PC-3 (cell line): Measurements from ENCODE around the gene GJA3. TPM values are rescaled to one million over a fixed set of nuclear protein-coding genes. Genes with fewer than 3 reads are reported as not detected.
A peak's percentile ranks its signal among the peaks of the same experiment; 100 is the strongest.

Experiments used
- ATAC-seq: fragments of 200-7000 bp; cut with Tn5 transposase; 2 replicates; pipeline ENCODE4 v1.9.1; 2020; ENCODE audit warnings: mild to moderate bottlenecking, moderate library complexity
- BruUV-seq: library from RNA; stranded (reverse); fragments of 400-500 nt; replicated peaks from 2 replicates; lab custom pipeline; 2021; lab: Mats Ljungman, UMichigan
- CTCF ChIA-PET: fragments of 300-600 bp; sonication (Branson Sonifier 250); formaldehyde crosslinking; loops from one replicate; lab custom pipeline; 2022; ENCODE audit warnings: antibody characterized with exemption; lab: Charles Lee
- POLR2A ChIA-PET: fragments of 300-600 bp; sonication (Branson Sonifier 250); formaldehyde crosslinking; loops from one replicate; lab custom pipeline; 2022; ENCODE audit warnings: antibody characterized with exemption; ENCODE audit not compliant: unreplicated experiment; lab: Charles Lee
- DNase-seq: peaks from one replicate; pipeline ENCODE4 v3.0.0-alpha.2; 2015
- H2AFZ ChIP-seq: fragments of 300-600 bp; sonication (generic); 2 replicates; pipeline ENCODE4 v1.6.0; 2016; ENCODE audit warnings: antibody characterized with exemption, low read length
- H3F3A ChIP-seq: fragments of 300-600 bp; sonication (generic); one replicate; pipeline ENCODE4 v1.6.0; 2017; ENCODE audit warnings: antibody characterized with exemption, low read length, control low read depth, mild to moderate bottlenecking; ENCODE audit not compliant: unreplicated experiment
- H3K27ac ChIP-seq: fragments of 300-600 bp; sonication (generic); 2 replicates; pipeline ENCODE4 v1.5.1; 2016; ENCODE audit warnings: mild to moderate bottlenecking, low read length
- H3K27me3 ChIP-seq: fragments of 300-600 bp; sonication (generic); 2 replicates; pipeline ENCODE4 v1.6.1; 2016; ENCODE audit warnings: low read length, mixed read lengths
- H3K36me3 ChIP-seq: fragments of 300-600 bp; sonication (generic); 2 replicates; pipeline ENCODE4 v1.6.1; 2016; ENCODE audit warnings: low read depth, mixed run types, low read length, mixed read lengths
- H3K4me1 ChIP-seq: fragments of 300-600 bp; sonication (generic); 2 replicates; pipeline ENCODE4 v1.5.1; 2016; ENCODE audit warnings: low read length; ENCODE audit not compliant: insufficient read depth
- H3K4me2 ChIP-seq: fragments of 300-600 bp; sonication (generic); 2 replicates; pipeline ENCODE4 v1.6.0; 2016; ENCODE audit warnings: low read length
- H3K4me3 ChIP-seq: fragments of 300-600 bp; sonication (generic); 2 replicates; pipeline ENCODE4 v1.5.1; 2016; ENCODE audit warnings: mild to moderate bottlenecking, low read length, mixed read lengths
- H3K79me2 ChIP-seq: fragments of 300-600 bp; sonication (generic); 2 replicates; pipeline ENCODE4 v1.6.1; 2017; ENCODE audit warnings: low read length, mixed read lengths
- H3K9ac ChIP-seq: fragments of 300-600 bp; sonication (generic); 2 replicates; pipeline ENCODE4 v1.6.0; 2016; ENCODE audit warnings: mild to moderate bottlenecking, low read length
- H3K9me2 ChIP-seq: fragments of 300-600 bp; sonication (generic); replicated peaks from 2 replicates; pipeline ENCODE4 v1.6.1; 2016; ENCODE audit warnings: mixed run types, low read length, mixed read lengths
- H3K9me3 ChIP-seq: fragments of 300-600 bp; sonication (generic); 2 replicates; pipeline ENCODE4 v1.6.1; 2016; ENCODE audit warnings: low read length, mixed read lengths
- H4K20me1 ChIP-seq: fragments of 300-600 bp; sonication (generic); 2 replicates; pipeline ENCODE4 v1.6.1; 2016; ENCODE audit warnings: low read length, mixed read lengths
- EZH2 ChIP-seq: fragments of 300-600 bp; sonication (generic); IDR thresholded peaks from one replicate; pipeline ENCODE4 v1.6.1; 2017; ENCODE audit warnings: antibody characterized with exemption, mild to moderate bottlenecking, low read length; ENCODE audit not compliant: unreplicated experiment
- EZH2phosphoT487 ChIP-seq: fragments of 300-600 bp; sonication (generic); IDR thresholded peaks from 2 replicates; pipeline ENCODE4 v1.6.1; 2018; ENCODE audit warnings: mild to moderate bottlenecking, antibody characterized with exemption, low read length, borderline replicate concordance
- intact Hi-C: fragments of 100-400 bp; cut with micrococcal nuclease; formaldehyde crosslinking; loops from 2 replicates; pipeline ENCODE4 v1.9.0; 2023
- total RNA-seq: library from RNA; depleted of rRNA; stranded (reverse); fragments of >200 nt; gene quantifications from 2 replicates; pipeline ENCODE4 v1.2.3, GENCODE V29; 2014
- TF ChIP-seq, protein P1 (sequence below): fragments of 300-600 bp; sonication (generic); conservative IDR thresholded peaks from 2 replicates; pipeline ENCODE4 v1.5.1; 2017; ENCODE audit warnings: antibody characterized with exemption, low read depth, mild to moderate bottlenecking, low read length

GJA3 gene
- total RNA-seq, 1 experiment from 2014 or later = 0.55 TPM

DNA sequence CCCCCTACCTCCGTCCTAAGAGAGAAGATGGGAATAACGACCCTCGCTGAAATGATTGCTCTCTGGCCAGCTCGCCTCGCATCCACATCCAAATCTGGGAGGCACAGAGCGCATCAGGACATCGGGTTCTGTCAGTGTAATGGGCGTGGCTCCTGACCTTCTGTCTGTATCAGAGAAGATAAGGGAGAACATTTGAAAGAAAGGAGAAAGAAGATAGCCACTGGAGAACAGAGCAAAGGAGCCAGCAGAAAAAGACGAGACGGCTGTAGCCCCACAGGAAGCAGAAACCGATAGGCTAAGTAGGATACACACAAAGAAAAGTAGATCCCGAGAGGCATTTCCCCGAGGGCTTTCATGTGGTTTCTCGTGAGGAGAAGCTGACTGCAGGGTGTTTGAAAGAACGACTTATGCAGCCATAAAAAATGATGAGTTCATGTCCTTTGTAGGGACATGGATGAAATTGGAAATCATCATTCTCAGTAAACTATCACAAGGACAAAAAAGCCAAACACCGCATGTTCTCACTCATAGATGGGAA is 45.9 kb upstream of the GJA3 start:
- CTCF ChIA-PET = no interaction called here
- intact Hi-C loops = no loop called here
- H3K9ac ChIP-seq = no peak overlapping the region

DNA sequence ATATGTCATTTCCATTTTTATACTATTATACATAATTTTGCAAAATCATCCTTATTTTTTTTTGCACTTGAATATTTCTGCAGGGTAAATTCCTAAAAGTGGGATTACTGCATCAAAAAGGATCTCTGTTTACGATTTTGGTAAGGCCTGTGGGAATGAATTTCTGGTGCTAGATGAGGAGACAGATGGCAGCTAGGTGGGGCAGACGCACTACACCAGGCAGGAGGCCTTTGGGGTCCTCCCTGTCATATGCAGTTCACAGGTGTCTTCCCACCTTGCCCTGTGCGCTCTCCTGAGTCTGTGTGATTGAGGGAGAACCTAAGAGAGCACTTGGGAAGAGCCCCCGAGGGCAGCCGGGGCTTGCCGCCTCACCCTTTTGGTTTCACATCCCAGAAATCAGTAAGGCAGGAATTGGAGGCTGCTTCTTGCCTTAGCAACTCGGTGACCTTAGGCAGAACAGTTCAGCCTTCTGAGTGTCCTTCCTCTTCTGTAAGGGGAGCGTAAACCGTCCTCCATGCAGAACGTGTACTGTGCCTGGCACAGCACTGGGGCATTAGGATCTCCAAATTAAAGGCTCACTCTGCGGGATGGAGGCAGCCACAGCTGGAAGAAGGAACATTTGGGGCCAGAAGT is 45.3 kb upstream of the GJA3 start:
- ChIA-PET POLR2A (no interaction called here), CTCF (no interaction called here)
- Histone ChIP-seq H3K4me1 (no peaks in the 10 kb centered on the region), H3F3A (no peaks in the 10 kb centered on the region), H3K36me3 (no peaks in the 10 kb centered on the region), H2AFZ (no peak overlapping the region), H3K9ac (no peak overlapping the region), H3K9me2 (no peaks in the 10 kb centered on the region), H4K20me1 (no peaks in the 10 kb centered on the region), H3K4me3 (no peak overlapping the region), H3K4me2 (no peak overlapping the region), H3K79me2 (no peaks in the 10 kb centered on the region), H3K9me3 (no peaks in the 10 kb centered on the region; the same call in 1 of the 2 replicates), H3K27ac (no peak overlapping the region), H3K27me3 (no peaks in the 10 kb centered on the region)
- DNase-seq (no peak), ATAC-seq (no peak)
- intact Hi-C loops = no loop called here
- BruUV-seq = no TSS peak
- TF ChIP-seq EZH2 (no peak), EZH2phosphoT487 (no peak)
- TF ChIP-seq, protein P1, sequence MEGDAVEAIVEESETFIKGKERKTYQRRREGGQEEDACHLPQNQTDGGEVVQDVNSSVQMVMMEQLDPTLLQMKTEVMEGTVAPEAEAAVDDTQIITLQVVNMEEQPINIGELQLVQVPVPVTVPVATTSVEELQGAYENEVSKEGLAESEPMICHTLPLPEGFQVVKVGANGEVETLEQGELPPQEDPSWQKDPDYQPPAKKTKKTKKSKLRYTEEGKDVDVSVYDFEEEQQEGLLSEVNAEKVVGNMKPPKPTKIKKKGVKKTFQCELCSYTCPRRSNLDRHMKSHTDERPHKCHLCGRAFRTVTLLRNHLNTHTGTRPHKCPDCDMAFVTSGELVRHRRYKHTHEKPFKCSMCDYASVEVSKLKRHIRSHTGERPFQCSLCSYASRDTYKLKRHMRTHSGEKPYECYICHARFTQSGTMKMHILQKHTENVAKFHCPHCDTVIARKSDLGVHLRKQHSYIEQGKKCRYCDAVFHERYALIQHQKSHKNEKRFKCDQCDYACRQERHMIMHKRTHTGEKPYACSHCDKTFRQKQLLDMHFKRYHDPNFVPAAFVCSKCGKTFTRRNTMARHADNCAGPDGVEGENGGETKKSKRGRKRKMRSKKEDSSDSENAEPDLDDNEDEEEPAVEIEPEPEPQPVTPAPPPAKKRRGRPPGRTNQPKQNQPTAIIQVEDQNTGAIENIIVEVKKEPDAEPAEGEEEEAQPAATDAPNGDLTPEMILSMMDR = no peak

More for the DNA sequence above, 45.9 kb upstream of the GJA3 start:
- Histone ChIP-seq H3K4me3 (no peak overlapping the region), H2AFZ (no peak overlapping the region), H3K4me2 (no peak overlapping the region), H3K36me3 (no peaks in the 10 kb centered on the region), H3K9me2 (no peaks in the 10 kb centered on the region), H3K27ac (no peak overlapping the region), H3K27me3 (no peaks in the 10 kb centered on the region), H3K9me3 (no peaks in the 10 kb centered on the region; the same call in 1 of the 2 replicates), H3K79me2 (no peaks in the 10 kb centered on the region), H3K4me1 (no peaks in the 10 kb centered on the region), H3F3A (no peaks in the 10 kb centered on the region), H4K20me1 (no peaks in the 10 kb centered on the region)
- no peak for DNase-seq
- TF ChIP-seq EZH2 (no peak), EZH2phosphoT487 (no peak)
- TF ChIP-seq, protein P1 = no peak
- POLR2A ChIA-PET = no interaction called here
- ATAC-seq = no peak
- BruUV-seq = no TSS peak

DNA sequence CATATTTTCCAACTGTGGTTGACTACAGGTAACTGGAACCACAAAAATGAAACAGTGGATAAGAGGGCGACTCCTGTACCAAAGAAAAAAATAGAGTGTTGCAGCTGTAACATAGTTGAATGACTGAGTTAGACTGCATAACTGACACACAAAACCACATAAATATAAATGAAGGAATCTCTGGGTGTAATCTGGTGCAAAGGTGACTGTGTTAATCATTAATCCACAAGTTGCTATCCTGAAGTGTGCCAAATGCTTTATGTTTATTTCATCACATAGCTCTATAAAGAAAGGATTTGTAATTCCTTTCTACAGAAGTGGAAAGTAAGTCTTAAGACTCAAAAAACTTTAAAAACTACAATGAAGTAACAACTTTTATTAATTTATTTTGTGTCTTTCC is 37.9 kb upstream of the GJA3 start:
- ATAC-seq = no peak
- no peak overlapping the region for H3K27ac ChIP-seq
- H3K4me2 ChIP-seq = 0 out of 2 replicates have a peak overlapping the region, but pooled peaks have one; percentile 7
- no peak overlapping the region for H3K4me3 ChIP-seq
- H3K9me2 ChIP-seq = no peaks in the 10 kb centered on the region
- no peaks in the 10 kb centered on the region for H3K79me2 ChIP-seq
- no peak overlapping the region for H3K9ac ChIP-seq
- no peaks in the 10 kb centered on the region for H3F3A ChIP-seq
- no peaks in the 10 kb centered on the region; the same call in 1 of the 2 replicates for H3K9me3 ChIP-seq
- CTCF ChIA-PET = no interaction called here
- peaks cover 21% of the 10 kb centered on the region for H3K4me1 ChIP-seq
- BruUV-seq = no TSS peak
- H3K27me3 ChIP-seq = no peaks in the 10 kb centered on the region
- peak; percentile 63 for DNase-seq
- no peak overlapping the region for H2AFZ ChIP-seq
- TF ChIP-seq EZH2 = no peak
- TF ChIP-seq EZH2phosphoT487 = no peak
- TF ChIP-seq, protein P1 = no peak
- H3K36me3 ChIP-seq = no peaks in the 10 kb centered on the region
- intact Hi-C loops = loop anchor here (5.0 kb wide), 1 partner anchor 289 kb away; no protein-coding TSS in a partner anchor
- POLR2A ChIA-PET = no interaction called here
- no peaks in the 10 kb centered on the region for H4K20me1 ChIP-seq
